HG03439 (cell line): Measurements from ENCODE around the gene TYSND1.
"Not testable (repeated sequence)": the region's sequence is repeated elsewhere in the genome, so short reads cannot be mapped to it uniquely, and the experiment has no call there.

Source experiments
- ATAC-seq: cut with Tn5 transposase; IDR thresholded peaks from one replicate; pipeline ENCODE4 v1.9.1; 2021; ENCODE audit warnings: mild to moderate bottlenecking, moderate library complexity; ENCODE audit not compliant: unreplicated experiment

TYSND1 gene

DNA sequence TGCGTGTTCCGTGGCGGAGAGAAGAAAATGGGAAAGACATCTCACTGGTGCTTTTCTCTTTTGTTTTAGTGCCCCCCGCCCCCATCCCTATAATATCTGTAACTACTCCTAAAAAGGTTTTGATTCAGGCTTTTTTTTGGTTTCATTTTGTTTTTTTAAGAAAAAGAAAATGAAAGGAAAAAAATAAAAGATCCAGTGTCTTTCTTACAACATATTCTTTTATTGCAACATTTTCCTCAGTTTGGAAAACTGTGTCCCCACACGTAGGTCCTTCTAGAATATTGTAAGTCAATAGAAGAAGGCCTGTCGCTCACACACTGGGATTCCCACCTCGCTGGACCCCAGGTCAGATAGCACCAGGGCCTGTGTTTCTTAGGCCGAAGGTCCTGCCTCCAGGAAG lies 34.4 kb downstream of the TYSND1 start:
- ATAC-seq, result no peak

- no peak for ATAC-seq
Measured at GRCh38 chr10:70111496-70111895, 35.0 kb downstream of the TYSND1 start.

DNA sequence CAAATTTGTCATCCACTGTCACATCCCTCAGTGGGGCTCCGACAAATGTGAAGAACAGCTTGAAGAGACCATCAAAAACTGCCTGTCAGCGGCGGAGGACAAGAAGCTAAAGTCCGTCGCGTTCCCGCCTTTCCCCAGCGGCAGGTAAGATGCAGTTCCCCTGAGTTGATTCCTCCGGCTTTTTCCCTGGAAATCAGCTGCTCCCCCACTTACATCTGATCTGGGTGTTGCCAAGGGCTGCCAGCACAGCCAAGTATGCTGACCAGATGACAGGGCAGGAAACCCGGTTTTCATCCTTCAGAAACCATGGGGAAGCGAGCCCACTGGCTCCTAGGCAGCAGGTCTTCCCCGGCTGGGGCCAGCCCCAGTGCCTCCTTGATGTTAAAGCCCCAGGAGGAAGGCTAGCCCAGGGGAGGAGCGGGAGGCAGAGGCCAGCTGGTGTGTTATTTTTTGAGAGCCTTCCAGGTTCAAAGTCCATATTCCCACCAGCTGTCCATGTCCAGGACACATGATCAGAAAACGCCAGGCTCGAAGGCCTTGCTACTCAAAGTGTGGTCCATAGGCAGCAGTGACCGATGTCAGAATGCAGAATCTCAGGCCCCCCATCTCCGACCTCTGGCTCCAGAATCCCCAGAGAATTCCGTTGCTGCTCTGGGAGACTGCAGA lies 37.3 kb downstream of the TYSND1 start:
- ATAC-seq, result no peak

- ATAC-seq, result peak; percentile 43
Measured at GRCh38 chr10:70106958-70107791, 39.3 kb downstream of the TYSND1 start.

GRCh38 chr10:70101668-70102067 lies 44.8 kb downstream of the TYSND1 start:
- no peak for ATAC-seq

DNA sequence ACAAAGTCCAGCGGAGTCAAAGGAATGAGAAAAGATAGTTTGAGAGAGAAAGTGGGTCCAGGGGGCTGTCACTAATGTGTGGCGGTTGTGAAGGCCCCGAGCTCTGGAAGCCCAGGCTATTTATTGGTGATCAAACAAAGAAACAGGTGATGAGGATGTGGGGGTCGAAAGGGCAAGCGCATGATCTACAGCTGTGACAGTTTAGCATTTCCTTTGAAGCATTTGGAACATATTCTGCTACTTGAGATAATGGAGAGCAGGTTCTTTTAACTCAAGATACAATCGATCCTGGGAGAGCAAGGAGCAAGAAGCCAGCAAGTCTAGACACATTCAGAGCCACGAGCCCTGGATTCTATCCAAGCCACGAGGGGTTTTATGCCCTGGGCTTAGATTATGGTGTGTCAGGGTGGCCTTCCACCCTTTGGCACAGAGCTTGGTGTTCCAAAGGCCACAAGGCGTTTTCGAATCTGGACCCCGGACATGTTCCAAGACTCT lies 45.4 kb downstream of the TYSND1 start:
- ATAC-seq, result not testable (repeated sequence)

GRCh38 chr10:70098271-70098670 lies 48.2 kb downstream of the TYSND1 start:
- ATAC-seq, result no peak

- ATAC-seq, result no peak
Measured at GRCh38 chr10:70097459-70097858, 49.0 kb downstream of the TYSND1 start.

DNA sequence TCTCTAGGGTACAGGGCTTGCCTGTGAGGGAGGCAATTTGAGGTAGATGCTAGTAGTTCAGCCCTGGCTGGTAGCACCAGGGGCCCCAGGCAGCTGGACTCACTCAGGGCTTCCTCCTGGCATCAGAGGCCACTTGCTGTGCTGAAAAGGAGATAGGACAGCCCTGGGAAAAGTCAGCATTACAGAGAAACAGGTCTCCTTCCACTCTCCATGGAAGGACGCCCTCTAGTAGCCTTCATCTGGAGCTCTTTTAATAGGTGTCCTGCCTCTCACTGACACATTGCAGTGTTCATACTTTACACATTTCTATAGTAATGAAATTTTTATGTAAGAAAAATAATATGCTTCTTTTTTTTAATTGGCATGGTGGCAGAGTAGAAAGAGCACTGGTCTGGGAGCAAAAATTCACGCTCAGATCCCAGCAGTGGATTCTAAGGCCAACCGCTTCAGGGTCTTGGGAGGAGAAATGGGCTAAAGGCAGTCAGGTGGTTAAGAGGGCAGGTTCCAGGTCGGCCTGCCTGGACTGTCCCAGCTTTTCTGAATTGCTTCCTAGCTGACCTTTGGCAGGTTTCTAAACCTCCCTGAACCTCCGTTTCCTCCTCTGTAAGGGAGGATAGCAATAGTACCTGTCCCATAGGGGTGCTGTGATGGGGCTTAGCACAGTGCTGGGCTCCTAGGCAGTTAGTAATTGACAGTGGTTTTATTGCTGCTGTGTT lies 49.6 kb downstream of the TYSND1 start:
- ATAC-seq, result no peak

GRCh38 chr10:70096016-70096704 lies 50.3 kb downstream of the TYSND1 start:
- no peak for ATAC-seq

DNA sequence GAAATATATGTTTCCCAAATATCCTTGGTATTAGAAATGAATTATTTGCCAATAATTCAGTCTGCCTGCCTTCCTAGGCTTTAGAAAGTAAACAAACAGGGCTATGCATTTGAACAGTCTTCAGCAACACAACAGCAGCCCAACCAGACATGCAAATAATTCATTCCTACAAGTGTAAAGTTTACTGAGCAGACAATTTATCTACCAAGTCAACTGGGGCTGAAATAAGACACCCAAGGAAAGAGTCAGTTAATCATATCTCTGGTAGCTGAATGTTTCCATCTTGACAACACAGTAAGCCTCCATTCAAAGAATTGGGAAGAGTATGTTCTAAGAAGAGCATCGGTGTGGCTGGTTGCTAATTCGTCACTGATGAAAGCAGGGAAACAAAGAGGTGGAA lies 52.2 kb downstream of the TYSND1 start:
- ATAC-seq, result no peak

DNA sequence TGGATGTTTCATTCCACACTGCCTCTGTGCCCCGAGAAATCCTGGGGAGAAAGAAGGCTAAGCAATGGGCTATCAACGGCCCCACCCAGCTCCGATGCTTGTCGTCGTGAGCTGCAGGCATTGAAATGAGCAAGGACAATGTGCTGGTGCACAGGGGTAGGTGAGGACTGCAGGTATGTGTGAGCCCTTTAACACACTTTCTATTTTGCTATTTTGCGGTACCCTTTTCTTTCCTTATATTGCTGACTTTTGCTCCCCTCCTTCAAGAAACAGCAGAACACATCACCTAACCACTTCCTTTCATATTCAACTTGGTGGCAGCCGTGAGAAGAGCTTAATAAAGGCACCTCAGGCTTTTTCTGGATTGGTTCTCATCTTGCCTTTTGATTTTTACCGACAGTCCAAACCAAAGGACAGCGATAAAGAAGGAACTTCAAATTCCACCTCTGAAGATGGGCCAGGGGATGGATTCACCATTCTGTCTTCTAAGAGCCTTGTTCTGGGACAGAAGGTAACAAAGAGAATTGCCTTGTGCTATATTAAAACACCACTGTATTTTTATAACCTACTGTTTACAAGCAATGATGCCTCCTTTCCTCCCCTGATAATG lies 53.1 kb downstream of the TYSND1 start:
- no peak for ATAC-seq

DNA sequence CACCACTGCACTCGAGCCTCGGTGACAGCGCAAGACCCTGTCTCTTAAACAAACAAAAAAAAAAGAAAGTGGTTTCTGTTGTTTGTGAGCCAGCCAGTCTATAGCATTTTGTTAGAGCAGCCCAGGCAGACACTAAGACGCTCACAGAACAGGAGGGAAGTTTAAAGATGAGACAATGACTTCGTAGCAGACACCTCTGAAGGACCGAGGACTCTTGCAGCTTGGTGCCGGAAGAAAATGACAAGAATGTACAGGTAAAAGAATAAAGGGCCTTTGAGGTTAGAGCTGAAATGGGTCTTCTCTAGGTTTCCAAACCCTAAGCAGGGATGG lies 54.1 kb downstream of the TYSND1 start:
- no peak for ATAC-seq

DNA sequence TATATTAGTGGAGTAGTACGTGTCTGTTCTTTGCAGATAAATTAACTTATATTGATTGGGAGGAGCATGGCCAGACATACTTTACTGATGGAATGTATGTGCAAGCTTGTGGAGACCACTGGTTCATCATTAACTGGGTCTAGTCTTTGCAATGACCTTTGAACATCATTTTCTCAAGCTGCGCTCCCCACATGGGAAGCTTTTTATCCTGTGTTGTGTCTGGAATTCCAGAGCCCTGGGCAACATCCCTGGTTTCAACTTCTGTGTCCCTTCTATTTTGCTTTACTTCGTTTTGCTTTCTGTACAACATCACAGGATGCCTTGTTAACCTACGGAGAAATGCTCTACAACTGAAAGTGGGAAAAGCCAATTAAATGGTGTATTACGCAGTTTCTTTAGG lies 55.5 kb downstream of the TYSND1 start:
- no peak for ATAC-seq

DNA sequence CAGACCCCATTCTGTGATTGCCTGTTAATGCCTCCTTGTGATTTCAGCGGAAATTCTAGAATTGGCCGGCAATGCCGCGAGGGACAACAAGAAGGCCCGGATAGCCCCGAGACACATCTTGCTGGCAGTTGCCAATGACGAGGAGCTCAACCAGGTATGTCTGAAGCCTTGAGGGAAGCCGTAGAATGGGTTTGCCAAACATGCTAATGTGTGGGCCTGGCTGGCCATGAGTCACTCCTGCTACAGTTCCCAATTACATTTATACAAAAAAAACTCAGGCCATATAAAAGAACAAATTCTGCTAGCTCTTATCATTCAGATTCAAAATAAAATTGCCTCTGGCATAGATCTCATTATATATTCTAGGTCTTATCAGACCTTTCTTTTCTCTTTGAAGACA lies 56.5 kb downstream of the TYSND1 start:
- ATAC-seq, result no peak

DNA sequence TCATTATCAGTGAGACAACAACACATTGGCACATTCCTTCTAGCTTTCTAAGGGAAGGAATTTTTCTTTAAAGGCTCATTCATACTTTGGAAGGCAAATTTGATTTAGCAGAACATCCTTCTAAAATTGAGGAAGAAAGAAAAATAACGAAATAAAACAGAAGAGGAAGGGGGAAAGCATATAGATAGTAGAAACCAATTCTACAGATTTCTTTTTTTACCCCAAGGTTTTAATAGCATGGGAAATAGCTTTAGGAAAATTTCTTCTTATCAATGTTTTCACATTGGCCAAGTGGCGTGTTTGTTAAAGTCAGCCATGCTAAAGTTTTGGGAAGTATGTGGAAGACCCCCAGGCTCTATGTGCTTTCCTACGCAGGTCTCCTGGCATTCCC lies 58.2 kb downstream of the TYSND1 start:
- ATAC-seq, result no peak
